Nucleus accumbens (tissue), 56 donors: Measurements from ENCODE around the gene SLC15A3.

Source experiments
- DNase-seq, 56 donors: peaks; one replicate each; lab custom pipeline; 2025; lab: John Stamatoyannopoulos, UW

The SLC15A3 gene

GRCh38 chr11:60899046-60899936 lies 52.7 kb downstream of the SLC15A3 start:
- peak in 13 of 56 donors; percentile 7 to 56 (median 24) for DNase-seq

- no peak for DNase-seq
Measured at GRCh38 chr11:60897496-60897895, 54.5 kb downstream of the SLC15A3 start.

GRCh38 chr11:60895687-60896086 lies 56.3 kb downstream of the SLC15A3 start:
- DNase-seq = no peak

- DNase-seq = no peak
Measured at GRCh38 chr11:60891103-60891741, 60.8 kb downstream of the SLC15A3 start.

- no peak for DNase-seq
Measured at GRCh38 chr11:60890696-60891095, 61.3 kb downstream of the SLC15A3 start.

GRCh38 chr11:60889869-60890311 lies 62.1 kb downstream of the SLC15A3 start:
- DNase-seq = no peak

GRCh38 chr11:60887556-60887955 lies 64.4 kb downstream of the SLC15A3 start:
- peak in 8 of 56 donors; percentile 5 to 43 (median 18) for DNase-seq
